Spinal cord (tissue), 10 donors: Measurements from ENCODE around the gene TASP1. TPM values are rescaled to one million over a fixed set of nuclear protein-coding genes. Genes with fewer than 3 reads are reported as not detected.
"Not testable (repeated sequence)": the region's sequence is repeated elsewhere in the genome, so short reads cannot be mapped to it uniquely, and the experiment has no call there.

Experiments
- DNase-seq, 6 donors: peaks; one replicate each; pipeline versions ENCODE4 v3.0.0 to v3.0.0-alpha.2; 2013 to 2015; ENCODE audit warnings: low spot score in 6 of 6, low read depth in 4 of 6
- H3K27ac ChIP-seq: one replicate; pipeline ENCODE4 v1.5.1; 2013; ENCODE audit warnings: low read depth, low read length, control low read depth
- H3K27me3 ChIP-seq: one replicate; pipeline ENCODE4 v1.6.1; 2013; ENCODE audit warnings: low read length; ENCODE audit not compliant: control insufficient read depth, insufficient read depth
- H3K36me3 ChIP-seq: one replicate; pipeline ENCODE4 v1.6.1; 2013; ENCODE audit warnings: low read length; ENCODE audit not compliant: control insufficient read depth, insufficient read depth
- H3K4me1 ChIP-seq: one replicate; pipeline ENCODE4 v1.6.1; 2013; ENCODE audit warnings: low read length; ENCODE audit not compliant: control insufficient read depth, insufficient read depth
- H3K4me3 ChIP-seq: one replicate; pipeline ENCODE4 v1.5.1; 2013; ENCODE audit warnings: low read depth, low read length, control low read depth
- H3K9me3 ChIP-seq: one replicate; pipeline ENCODE4 v1.6.1; 2013; ENCODE audit warnings: low read length; ENCODE audit not compliant: control insufficient read depth, insufficient read depth
- WGBS: methylation state at CpG from one replicate; pipeline ENCODE4 v1.1.5; 2013; ENCODE audit warnings: missing lambda C conversion rate; ENCODE audit not compliant: insufficient coverage; 5-methylcytosine and 5-hydroxymethylcytosine counted together
- polyA plus RNA-seq, 2 donors: library from polyadenylated mRNA; unstranded; fragments of 120-200 nt; gene quantifications; one replicate each; pipeline ENCODE4 v1.2.1, GENCODE V29; 2013; ENCODE audit not compliant: insufficient read length in 2 of 2
- total RNA-seq, 2 donors: library from RNA; depleted of rRNA in 1 of 2; stranded (reverse); fragments of 120-200 nt in 1 of 2; fragments of >200 nt in 1 of 2; gene quantifications; one replicate each; pipeline versions ENCODE4 v1.2.3 to v1.2.4, GENCODE V29; 2013 to 2014
- donor health status: healthy.

Gene TASP1
- total and polyA plus RNA-seq, 4 donors, result 8.9 to 20.4 (median 14.5) TPM

- no peak for DNase-seq
- H3K4me1 ChIP-seq, result no peaks in the 10 kb centered on the region
- no peak overlapping the region for H3K27ac ChIP-seq
- no peaks in the 10 kb centered on the region for H3K9me3 ChIP-seq
- no peaks in the 10 kb centered on the region for H3K27me3 ChIP-seq
- H3K4me3 ChIP-seq, result no peak overlapping the region
- no CpG with 5 or more reads among the region's 3 CpGs for WGBS
- H3K36me3 ChIP-seq, result no peaks in the 10 kb centered on the region
These were observed 249.6 kb downstream of the TASP1 start for GRCh38 chr20:13389115-13389514.

- Histone ChIP-seq H3K4me1 (no peaks in the 10 kb centered on the region), H3K27me3 (no peaks in the 10 kb centered on the region)
- DNase-seq, result no peak
These were observed 254.6 kb downstream of the TASP1 start for GRCh38 chr20:13384132-13384531.

GRCh38 chr20:13382786-13383185 lies 255.9 kb downstream of the TASP1 start:
- Histone ChIP-seq H3K9me3 (no peaks in the 10 kb centered on the region), H3K4me1 (no peaks in the 10 kb centered on the region), H3K4me3 (no peak overlapping the region), H3K27ac (no peak overlapping the region), H3K36me3 (no peaks in the 10 kb centered on the region), H3K27me3 (no peaks in the 10 kb centered on the region)
- no peak for DNase-seq
- 88% methylated on average over 3 of the region's 3 CpGs for WGBS

More at GRCh38 chr20:13384132-13384531, 254.6 kb downstream of the TASP1 start:
- Histone ChIP-seq H3K4me3 (no peak overlapping the region), H3K36me3 (no peaks in the 10 kb centered on the region), H3K9me3 (no peaks in the 10 kb centered on the region), H3K27ac (no peak overlapping the region)
- no CpG with 5 or more reads among the region's 2 CpGs for whole genome bisulfite sequencing

GRCh38 chr20:13380497-13381229 lies 258.1 kb downstream of the TASP1 start:
- not testable (repeated sequence) for H3K4me3 ChIP-seq, H3K27me3 ChIP-seq, H3K4me1 ChIP-seq, H3K36me3 ChIP-seq, DNase-seq, H3K27ac ChIP-seq, H3K9me3 ChIP-seq
- WGBS, result 98% methylated on average over 6 of the region's 11 CpGs

- H3K9me3 ChIP-seq, result peaks cover 1% of the 10 kb centered on the region
- H3K27me3 ChIP-seq, result no peaks in the 10 kb centered on the region
- DNase-seq, result no peak
- H3K4me3 ChIP-seq, result no peak overlapping the region
- no peaks in the 10 kb centered on the region for H3K4me1 ChIP-seq
- no peak overlapping the region for H3K27ac ChIP-seq
- H3K36me3 ChIP-seq, result no peaks in the 10 kb centered on the region
These were observed 265.3 kb downstream of the TASP1 start for GRCh38 chr20:13373400-13373799.

- no peaks in the 10 kb centered on the region for H3K27me3 ChIP-seq
- no peaks in the 10 kb centered on the region for H3K4me1 ChIP-seq
- WGBS, result 100% methylated on average over 2 of the region's 6 CpGs
- no peak for DNase-seq
- no peak overlapping the region for H3K4me3 ChIP-seq
- H3K36me3 ChIP-seq, result no peaks in the 10 kb centered on the region
- no peak overlapping the region for H3K27ac ChIP-seq
- H3K9me3 ChIP-seq, result peaks cover 1% of the 10 kb centered on the region
These were observed 274.2 kb downstream of the TASP1 start for GRCh38 chr20:13364278-13365170.

GRCh38 chr20:13363473-13363872 lies 275.3 kb downstream of the TASP1 start:
- Histone ChIP-seq H3K27ac (no peak overlapping the region), H3K27me3 (no peaks in the 10 kb centered on the region)
- DNase-seq, result no peak

GRCh38 chr20:13362165-13362564 lies 276.6 kb downstream of the TASP1 start:
- H3K9me3 ChIP-seq, H3K4me3 ChIP-seq, H3K36me3 ChIP-seq, DNase-seq, H3K4me1 ChIP-seq, H3K27ac ChIP-seq, H3K27me3 ChIP-seq: not testable (repeated sequence)
- WGBS, result 100% methylated on average over 1 of the region's 5 CpGs

More at GRCh38 chr20:13363473-13363872, 275.3 kb downstream of the TASP1 start:
- H3K4me3 ChIP-seq, result no peak overlapping the region
- no peaks in the 10 kb centered on the region for H3K36me3 ChIP-seq
- H3K4me1 ChIP-seq, result no peaks in the 10 kb centered on the region
- H3K9me3 ChIP-seq, result no peaks in the 10 kb centered on the region

- not testable (repeated sequence) for H3K27ac ChIP-seq, H3K4me3 ChIP-seq, DNase-seq, H3K27me3 ChIP-seq, H3K36me3 ChIP-seq, H3K4me1 ChIP-seq, H3K9me3 ChIP-seq
- WGBS, result 95% methylated on average over 10 of the region's 12 CpGs
These were observed 279.8 kb downstream of the TASP1 start for GRCh38 chr20:13358936-13359335.

GRCh38 chr20:13357782-13358181 lies 280.9 kb downstream of the TASP1 start:
- not testable (repeated sequence) for H3K27me3 ChIP-seq, H3K4me3 ChIP-seq, H3K9me3 ChIP-seq, H3K4me1 ChIP-seq, H3K27ac ChIP-seq, DNase-seq, H3K36me3 ChIP-seq
- 92% methylated on average over 6 of the region's 6 CpGs for WGBS
